ENCODE data around the gene GFPT1. TPM values are rescaled to one million over a fixed set of nuclear protein-coding genes. Genes with fewer than 3 reads are reported as not detected.

GFPT1 gene
- total RNA-seq, result 15.8 and 16.1 TPM in 2 replicates

DNA sequence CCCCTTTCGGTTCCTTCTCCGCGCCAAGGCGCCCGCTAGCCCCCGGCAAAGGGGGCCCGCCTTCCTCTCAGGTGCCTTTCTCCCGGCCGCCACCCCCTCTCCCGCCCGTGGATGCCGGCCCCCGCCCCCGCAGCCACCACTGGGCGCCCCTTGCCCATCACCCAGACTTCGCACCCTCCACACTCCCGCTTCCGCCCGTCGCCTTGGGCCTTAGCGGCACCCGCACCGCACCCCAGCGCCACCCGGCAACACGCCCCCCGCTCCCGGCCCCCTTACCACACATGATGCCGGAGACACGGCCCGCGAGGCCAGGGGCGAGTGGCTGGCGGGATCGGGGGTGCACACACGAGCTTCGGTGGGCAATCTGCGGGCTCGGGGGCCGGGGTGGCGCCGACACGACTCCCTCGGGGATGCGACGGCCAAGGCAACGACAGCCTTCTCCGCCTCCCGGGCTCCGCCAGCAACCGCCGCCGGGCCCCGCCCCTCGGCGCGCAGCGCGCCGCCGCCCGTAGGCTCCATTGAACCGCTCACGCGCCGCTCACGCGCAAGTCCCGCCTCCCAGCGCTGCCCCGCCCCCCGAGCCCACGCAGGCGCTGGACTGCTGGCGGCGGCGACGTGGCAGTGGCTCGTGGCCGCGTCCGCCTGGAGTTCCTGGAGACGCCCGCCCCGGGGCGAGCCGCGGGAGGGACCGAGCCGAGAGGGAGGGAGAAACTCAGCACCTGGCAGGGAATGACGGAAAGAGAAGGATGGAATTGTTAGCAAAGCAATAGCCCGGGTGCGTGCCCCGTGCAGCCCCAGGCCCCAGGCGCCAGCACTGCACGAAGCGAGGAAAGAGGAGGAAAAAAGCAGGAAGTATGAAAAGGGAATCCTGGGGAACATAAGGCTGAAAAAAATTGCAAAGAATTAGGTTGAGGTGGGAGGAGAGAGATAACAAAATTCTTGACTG is at the start of gene GFPT1:
GFPT1 (minus strand) TSS at position 439 of the 946 bp plus-strand sequence; CDS start at position 283, 156 bp downstream.

Other genes starting within 250 kb of the GFPT1 start
- 42.2 and 49.0 TPM in 2 replicates for gene NFU1, start 50.2 kb upstream of the GFPT1 start, total RNA-seq

Measured in mammary microvascular endothelial cell (primary cell).